ENCODE measurements around the gene IMMP2L. TPM values are rescaled to one million over a fixed set of nuclear protein-coding genes. Genes with fewer than 3 reads are reported as not detected.

The IMMP2L gene
- total RNA-seq, 4 donors from 2014 or later = 13.5 to 23.7 (median 18.3) TPM

GRCh38 chr7:110909117-110909516 lies 653.2 kb downstream of the IMMP2L start:
- no peak for DNase-seq (ENCODE audit: low spot score in 2 of 2)
- Histone ChIP-seq H3K4me3 (no peak overlapping the region), H3K27me3 (no peaks in the 10 kb centered on the region), H3K36me3 (no peaks in the 10 kb centered on the region), H3K4me1 (no peaks in the 10 kb centered on the region), H3K9me3 (no peaks in the 10 kb centered on the region), H3K27ac (no peak overlapping the region)
- WGBS, 2 donors = 50 to 52% methylated on average over 3 of the region's 3 CpGs
- TF ChIP-seq, protein P1, sequence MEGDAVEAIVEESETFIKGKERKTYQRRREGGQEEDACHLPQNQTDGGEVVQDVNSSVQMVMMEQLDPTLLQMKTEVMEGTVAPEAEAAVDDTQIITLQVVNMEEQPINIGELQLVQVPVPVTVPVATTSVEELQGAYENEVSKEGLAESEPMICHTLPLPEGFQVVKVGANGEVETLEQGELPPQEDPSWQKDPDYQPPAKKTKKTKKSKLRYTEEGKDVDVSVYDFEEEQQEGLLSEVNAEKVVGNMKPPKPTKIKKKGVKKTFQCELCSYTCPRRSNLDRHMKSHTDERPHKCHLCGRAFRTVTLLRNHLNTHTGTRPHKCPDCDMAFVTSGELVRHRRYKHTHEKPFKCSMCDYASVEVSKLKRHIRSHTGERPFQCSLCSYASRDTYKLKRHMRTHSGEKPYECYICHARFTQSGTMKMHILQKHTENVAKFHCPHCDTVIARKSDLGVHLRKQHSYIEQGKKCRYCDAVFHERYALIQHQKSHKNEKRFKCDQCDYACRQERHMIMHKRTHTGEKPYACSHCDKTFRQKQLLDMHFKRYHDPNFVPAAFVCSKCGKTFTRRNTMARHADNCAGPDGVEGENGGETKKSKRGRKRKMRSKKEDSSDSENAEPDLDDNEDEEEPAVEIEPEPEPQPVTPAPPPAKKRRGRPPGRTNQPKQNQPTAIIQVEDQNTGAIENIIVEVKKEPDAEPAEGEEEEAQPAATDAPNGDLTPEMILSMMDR (IDR thresholded peaks at IDR 0.05) = no peak
- TF ChIP-seq POLR2A (IDR thresholded peaks at IDR 0.05) (no peak), EP300 (IDR thresholded peaks at IDR 0.05) (no peak)

DNA sequence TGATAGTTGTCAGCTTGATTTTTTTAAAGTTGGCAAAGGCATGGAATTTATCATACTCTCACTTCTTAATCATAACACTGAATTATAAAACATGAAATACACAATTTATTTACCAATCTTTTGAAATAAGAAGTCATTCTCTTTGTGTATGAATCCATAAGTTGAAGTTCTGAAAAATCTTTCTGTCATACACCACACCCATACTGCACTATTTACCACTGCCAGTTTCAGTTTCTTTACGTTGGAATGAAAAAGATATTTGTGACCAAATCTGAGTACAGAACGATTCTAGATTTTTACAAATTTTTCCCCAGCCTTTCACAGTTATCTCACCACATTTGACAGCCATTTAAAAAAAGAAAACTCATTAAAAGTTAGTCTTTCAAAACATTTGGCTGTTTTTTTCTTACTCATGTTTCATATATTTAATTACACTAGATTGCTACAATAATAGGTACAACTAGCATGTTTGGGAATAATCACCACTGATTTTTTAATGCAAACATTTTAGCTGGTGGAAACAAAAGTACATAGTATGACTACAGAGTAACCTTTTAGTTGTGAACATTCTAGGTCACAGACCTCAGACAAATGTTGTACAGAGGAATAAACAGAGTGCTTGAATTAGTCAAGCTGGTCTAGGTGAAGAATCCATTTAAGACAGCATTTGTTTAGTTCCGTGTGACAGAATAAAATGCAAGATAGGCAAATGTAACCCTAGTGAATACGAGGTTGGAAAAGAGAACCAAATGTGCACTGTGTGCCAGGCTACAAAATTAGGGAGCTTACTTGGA lies 656.3 kb downstream of the IMMP2L start:
- no peaks in the 10 kb centered on the region for H3K27me3 ChIP-seq
- H3K4me3 ChIP-seq = no peak overlapping the region
- no peaks in the 10 kb centered on the region for H3K36me3 ChIP-seq
- H3K4me1 ChIP-seq = no peaks in the 10 kb centered on the region
- DNase-seq (ENCODE audit: low spot score in 2 of 2) = no peak
- TF ChIP-seq POLR2A (IDR thresholded peaks at IDR 0.05) = no peak
- TF ChIP-seq, protein P1 (IDR thresholded peaks at IDR 0.05) = no peak
- TF ChIP-seq EP300 (IDR thresholded peaks at IDR 0.05) = no peak
- no peaks in the 10 kb centered on the region for H3K9me3 ChIP-seq
- no peak overlapping the region for H3K27ac ChIP-seq
- WGBS, 2 donors = 78% methylated on average over 4 of the region's 4 CpGs

- Histone ChIP-seq H3K4me1 (no peaks in the 10 kb centered on the region), H3K4me3 (no peak overlapping the region), H3K36me3 (no peaks in the 10 kb centered on the region), H3K27me3 (no peaks in the 10 kb centered on the region), H3K27ac (no peak overlapping the region), H3K9me3 (no peaks in the 10 kb centered on the region)
- no peak for DNase-seq (ENCODE audit: low spot score in 2 of 2)
- TF ChIP-seq, protein P1 (IDR thresholded peaks at IDR 0.05) = no peak
- no peak for TF ChIP-seq POLR2A (IDR thresholded peaks at IDR 0.05)
These were observed 663.8 kb downstream of the IMMP2L start for GRCh38 chr7:110898516-110898915.

DNA sequence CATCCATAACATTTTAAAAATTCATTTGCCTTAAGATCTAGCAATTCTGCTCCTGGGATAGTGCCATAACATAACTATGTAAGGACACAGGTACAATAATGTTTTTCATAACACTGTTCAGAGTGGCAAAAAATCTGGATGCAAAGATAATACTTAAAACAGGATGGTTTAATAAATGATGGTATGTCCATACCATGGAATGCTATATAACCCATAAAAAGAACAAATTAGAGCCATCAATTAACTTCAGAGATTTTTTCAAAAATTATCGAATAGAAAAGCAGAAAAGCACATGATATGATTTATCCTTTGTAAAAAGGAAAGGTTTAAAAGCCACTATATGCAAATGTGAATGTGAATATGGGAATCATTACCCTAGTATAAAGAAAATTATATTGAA lies 664.8 kb downstream of the IMMP2L start:
- H3K4me3 ChIP-seq = no peak overlapping the region
- no peak overlapping the region for H3K27ac ChIP-seq
- no peaks in the 10 kb centered on the region for H3K36me3 ChIP-seq
- WGBS, 2 donors = 95 to 96% methylated on average over 1 of the region's 1 CpG
- no peak for DNase-seq (ENCODE audit: low spot score in 2 of 2)
- no peaks in the 10 kb centered on the region for H3K27me3 ChIP-seq
- TF ChIP-seq EP300 (IDR thresholded peaks at IDR 0.05) (no peak), POLR2A (IDR thresholded peaks at IDR 0.05) (no peak)
- TF ChIP-seq, protein P1 (IDR thresholded peaks at IDR 0.05) = no peak
- no peaks in the 10 kb centered on the region for H3K9me3 ChIP-seq
- no peaks in the 10 kb centered on the region for H3K4me1 ChIP-seq

- no peaks in the 10 kb centered on the region for H3K27me3 ChIP-seq
- no peak overlapping the region for H3K27ac ChIP-seq
- no peaks in the 10 kb centered on the region for H3K9me3 ChIP-seq
- DNase-seq (ENCODE audit: low spot score in 2 of 2) = no peak
- no peaks in the 10 kb centered on the region for H3K36me3 ChIP-seq
- H3K4me3 ChIP-seq = no peak overlapping the region
- WGBS, 2 donors = 97 to 100% methylated on average over 1 of the region's 1 CpG
- no peaks in the 10 kb centered on the region for H3K4me1 ChIP-seq
- TF ChIP-seq EP300 (IDR thresholded peaks at IDR 0.05) = no peak
- TF ChIP-seq, protein P1 (IDR thresholded peaks at IDR 0.05) = no peak
- no peak for TF ChIP-seq POLR2A (IDR thresholded peaks at IDR 0.05)
These were observed 668.2 kb downstream of the IMMP2L start for GRCh38 chr7:110894111-110894510.
